Measurements from ENCODE around the gene SLC5A2.
A peak's percentile ranks its signal among the peaks of the same experiment; 100 is the strongest.
"Not testable (repeated sequence)": the region's sequence is repeated elsewhere in the genome, so short reads cannot be mapped to it uniquely, and the experiment has no call there.

Gene SLC5A2

GRCh38 chr16:31532896-31533295 lies 50.0 kb downstream of the SLC5A2 start:
- Histone ChIP-seq H3K36me3 (ENCODE audit: control insufficient read depth, insufficient read depth, low read length) (no peaks in the 10 kb centered on the region), H3K9me3 (ENCODE audit: control insufficient read depth, insufficient read depth, low read length) (no peaks in the 10 kb centered on the region), H3K4me1 (ENCODE audit: control insufficient read depth, insufficient read depth, low read length) (peaks cover 19% of the 10 kb centered on the region), H3K4me3 (ENCODE audit: low read depth, low read length) (no peak overlapping the region), H3K27me3 (ENCODE audit: control insufficient read depth, insufficient read depth, low read length) (peaks cover 37% of the 10 kb centered on the region), H3K27ac (ENCODE audit: low read depth, low read length) (no peak overlapping the region), H3K9ac (ENCODE audit: low read depth, low read length) (no peak overlapping the region)

- no peak overlapping the region for H3K27ac ChIP-seq (ENCODE audit: low read depth, low read length)
- H3K36me3 ChIP-seq (ENCODE audit: control insufficient read depth, insufficient read depth, low read length): no peaks in the 10 kb centered on the region
- H3K4me1 ChIP-seq (ENCODE audit: control insufficient read depth, insufficient read depth, low read length): peaks cover 5% of the 10 kb centered on the region; the same call in 1 of the 2 replicates
- peaks cover 11% of the 10 kb centered on the region for H3K27me3 ChIP-seq (ENCODE audit: control insufficient read depth, insufficient read depth, low read length)
- H3K9ac ChIP-seq (ENCODE audit: low read depth, low read length): no peak overlapping the region
- H3K4me3 ChIP-seq (ENCODE audit: low read depth, low read length): no peak overlapping the region
- peaks cover 14% of the 10 kb centered on the region for H3K9me3 ChIP-seq (ENCODE audit: control insufficient read depth, insufficient read depth, low read length)
Measured at GRCh38 chr16:31535737-31536136, 52.8 kb downstream of the SLC5A2 start.

GRCh38 chr16:31536804-31537361 lies 54.0 kb downstream of the SLC5A2 start:
- Histone ChIP-seq H3K27ac (ENCODE audit: low read depth, low read length) (no peak overlapping the region), H3K9me3 (ENCODE audit: control insufficient read depth, insufficient read depth, low read length) (peaks cover 14% of the 10 kb centered on the region), H3K36me3 (ENCODE audit: control insufficient read depth, insufficient read depth, low read length) (no peaks in the 10 kb centered on the region), H3K9ac (ENCODE audit: low read depth, low read length) (no peak overlapping the region), H3K4me1 (ENCODE audit: control insufficient read depth, insufficient read depth, low read length) (peaks cover 5% of the 10 kb centered on the region; the same call in 1 of the 2 replicates), H3K4me3 (ENCODE audit: low read depth, low read length) (peak overlapping the region; percentile 56), H3K27me3 (ENCODE audit: control insufficient read depth, insufficient read depth, low read length) (peaks cover 7% of the 10 kb centered on the region)

GRCh38 chr16:31537362-31538242 lies 54.7 kb downstream of the SLC5A2 start:
- Histone ChIP-seq H3K9ac (ENCODE audit: low read depth, low read length) (no peak overlapping the region), H3K4me3 (ENCODE audit: low read depth, low read length) (peak overlapping the region; percentile 56), H3K9me3 (ENCODE audit: control insufficient read depth, insufficient read depth, low read length) (peaks cover 14% of the 10 kb centered on the region), H3K36me3 (ENCODE audit: control insufficient read depth, insufficient read depth, low read length) (no peaks in the 10 kb centered on the region), H3K27me3 (ENCODE audit: control insufficient read depth, insufficient read depth, low read length) (peaks cover 7% of the 10 kb centered on the region), H3K27ac (ENCODE audit: low read depth, low read length) (no peak overlapping the region), H3K4me1 (ENCODE audit: control insufficient read depth, insufficient read depth, low read length) (peaks cover 5% of the 10 kb centered on the region; the same call in 1 of the 2 replicates)

- not testable (repeated sequence) for H3K4me1 ChIP-seq (ENCODE audit: control insufficient read depth, insufficient read depth, low read length); H3K9ac ChIP-seq (ENCODE audit: low read depth, low read length); H3K36me3 ChIP-seq (ENCODE audit: control insufficient read depth, insufficient read depth, low read length); H3K27ac ChIP-seq (ENCODE audit: low read depth, low read length); H3K27me3 ChIP-seq (ENCODE audit: control insufficient read depth, insufficient read depth, low read length)
- Histone ChIP-seq H3K9me3 (ENCODE audit: control insufficient read depth, insufficient read depth, low read length) (peaks cover 14% of the 10 kb centered on the region), H3K4me3 (ENCODE audit: low read depth, low read length) (peak overlapping the region; percentile 56; the same call in 1 of the 2 replicates)
Measured at GRCh38 chr16:31538243-31538598, 55.3 kb downstream of the SLC5A2 start.

GRCh38 chr16:31539762-31540161 lies 56.8 kb downstream of the SLC5A2 start:
- H3K4me1 ChIP-seq (ENCODE audit: control insufficient read depth, insufficient read depth, low read length); H3K4me3 ChIP-seq (ENCODE audit: low read depth, low read length); H3K27me3 ChIP-seq (ENCODE audit: control insufficient read depth, insufficient read depth, low read length); H3K9ac ChIP-seq (ENCODE audit: low read depth, low read length); H3K27ac ChIP-seq (ENCODE audit: low read depth, low read length); H3K36me3 ChIP-seq (ENCODE audit: control insufficient read depth, insufficient read depth, low read length): not testable (repeated sequence)
- H3K9me3 ChIP-seq (ENCODE audit: control insufficient read depth, insufficient read depth, low read length): peaks cover 21% of the 10 kb centered on the region

Data from HUES48 (cell line).